ENCODE results near the gene AK9.
"Not testable (repeated sequence)": the region's sequence is repeated elsewhere in the genome, so short reads cannot be mapped to it uniquely, and the experiment has no call there.

AK9 gene

GRCh38 chr6:109477725-109478124 is 213.3 kb downstream of the AK9 start:
- DNase-seq, result no peak

GRCh38 chr6:109477184-109477583 is 213.8 kb downstream of the AK9 start:
- no peak for DNase-seq

GRCh38 chr6:109475625-109476024 is 215.4 kb downstream of the AK9 start:
- no peak for DNase-seq

- no peak for DNase-seq
These were observed 216.0 kb downstream of the AK9 start for GRCh38 chr6:109474995-109475394.

- DNase-seq, result no peak
These were observed 217.9 kb downstream of the AK9 start for GRCh38 chr6:109473120-109473519.

- DNase-seq, result no peak
These were observed 218.6 kb downstream of the AK9 start for GRCh38 chr6:109472132-109472995.

GRCh38 chr6:109471105-109471810 is 219.7 kb downstream of the AK9 start:
- DNase-seq, result no peak

GRCh38 chr6:109469591-109470189 is 221.3 kb downstream of the AK9 start:
- DNase-seq, result no peak

GRCh38 chr6:109467696-109468095 is 223.3 kb downstream of the AK9 start:
- DNase-seq, result no peak

GRCh38 chr6:109466212-109466923 is 224.6 kb downstream of the AK9 start:
- no peak for DNase-seq

- no peak for DNase-seq
These were observed 225.2 kb downstream of the AK9 start for GRCh38 chr6:109465772-109466171.

- peak; percentile 23 for DNase-seq
These were observed 229.1 kb downstream of the AK9 start for GRCh38 chr6:109461733-109462526.

GRCh38 chr6:109461205-109461604 is 229.8 kb downstream of the AK9 start:
- not testable (repeated sequence) for DNase-seq

GRCh38 chr6:109460161-109460829 is 230.7 kb downstream of the AK9 start:
- DNase-seq, result no peak

GRCh38 chr6:109458774-109459531 is 232.0 kb downstream of the AK9 start:
- DNase-seq, result no peak

- no peak for DNase-seq
These were observed 233.4 kb downstream of the AK9 start for GRCh38 chr6:109457562-109457996.

- DNase-seq, result no peak
These were observed 234.1 kb downstream of the AK9 start for GRCh38 chr6:109456710-109457561.

GRCh38 chr6:109456111-109456583 is 234.9 kb downstream of the AK9 start:
- no peak for DNase-seq

- peak; percentile 58 for DNase-seq
These were observed 235.4 kb downstream of the AK9 start, which contains the start of gene MICAL1 for GRCh38 chr6:109455437-109456110. MICAL1 (minus strand) TSS chr6:109455772; CDS start chr6:109454196, 1,576 bp downstream.
